HepG2 (cell line): ENCODE results near the gene SPX. TPM values are rescaled to one million over a fixed set of nuclear protein-coding genes. Genes with fewer than 3 reads are reported as not detected.
A peak's percentile ranks its signal among the peaks of the same experiment; 100 is the strongest.

ENCODE experiments used
- ATAC-seq: fragments of 200-7000 bp; cut with Tn5 transposase; 3 replicates; pipeline ENCODE4 v1.9.1; 2020; ENCODE audit warnings: mild to moderate bottlenecking, moderate library complexity
- BruUV-seq: library from RNA; stranded (reverse); fragments of 400-500 nt; replicated peaks from 2 replicates; lab custom pipeline; 2021; lab: Mats Ljungman, UMichigan
- CTCF ChIA-PET: fragments of 300-600 bp; formaldehyde crosslinking; extraction: SDS; loops from one replicate; lab custom pipeline; 2021; ENCODE audit warnings: low total read pairs, inconsistent platforms, low intra/inter-chr PET ratio; lab: Yijun Ruan, JAX
- POLR2A ChIA-PET: fragments of 350-600 bp; sonication (Branson Sonifier 250); formaldehyde crosslinking; loops from one replicate; lab custom pipeline; 2020; ENCODE audit warnings: antibody characterized with exemption, inconsistent platforms; lab: Yijun Ruan, JAX
- DNase-seq: peaks from one replicate; pipeline ENCODE4 v3.0.0-alpha.2; 2015; ENCODE audit warnings: low spot score
- FAIRE-seq: peaks from 3 replicates; lab custom pipeline; 2011; peaks lifted over from hg19 to GRCh38; lab: Jason Lieb, UNC
- H2AFZ ChIP-seq: one replicate; pipeline ENCODE4 v1.6.1; 2011; ENCODE audit warnings: low read length, inconsistent platforms
- H3K27ac ChIP-seq: fragments of 300-600 bp; 3 replicates; pipeline ENCODE4 v1.8.0; 2011; ENCODE audit warnings: mixed run types, mild to moderate bottlenecking, mixed read lengths, low read length, inconsistent platforms; ENCODE audit not compliant: insufficient read depth; ENCODE audit errors: extremely low read length
- H3K27me3 ChIP-seq, 2 experiments: fragments of 200-600 bp in 1 of 2; 2 replicates in 1 of 2; 3 replicates in 1 of 2; pipeline versions ENCODE4 v1.6.0 to v1.8.0; 2011; ENCODE audit warnings: low read length in 2 of 2, mild to moderate bottlenecking in 2 of 2, moderate library complexity in 2 of 2, inconsistent platforms in 1 of 2; ENCODE audit not compliant: insufficient read depth in 2 of 2, control insufficient read depth in 1 of 2
- H3K36me3 ChIP-seq, 2 experiments: fragments of 200-600 bp in 1 of 2; replicated peaks in 1 of 2; 2 replicates in 1 of 2; 3 replicates in 1 of 2; pipeline versions ENCODE4 v1.5.1 to v1.8.0; 2011; ENCODE audit warnings: low read length in 2 of 2, inconsistent platforms in 1 of 2; ENCODE audit not compliant: insufficient read depth in 2 of 2, control insufficient read depth in 1 of 2
- H3K4me1 ChIP-seq: 2 replicates; pipeline ENCODE4 v1.5.1; 2012; ENCODE audit warnings: low read length, inconsistent platforms; ENCODE audit not compliant: insufficient read depth
- H3K4me2 ChIP-seq: 2 replicates; pipeline ENCODE4 v1.6.0; 2011; ENCODE audit warnings: low read depth, low read length, inconsistent platforms
- H3K4me3 ChIP-seq, 3 experiments: fragments of 200-600 bp in 1 of 3; sonication (generic), shearing (Covaris generic) in 1 of 3; replicated peaks in 1 of 3; 2 replicates each; pipeline ENCODE4 v1.5.1; 2011 to 2016; ENCODE audit warnings: low read length in 3 of 3, inconsistent platforms in 2 of 3, low read depth in 2 of 3, mild to moderate bottlenecking in 2 of 3, control low read depth in 1 of 3, mixed read lengths in 1 of 3; ENCODE audit not compliant: insufficient read depth in 1 of 3
- H3K79me2 ChIP-seq: one replicate; pipeline ENCODE4 v1.6.1; 2011; ENCODE audit warnings: low read length, inconsistent platforms; ENCODE audit not compliant: insufficient read depth
- H3K9ac ChIP-seq: 2 replicates; pipeline ENCODE4 v1.6.0; 2011; ENCODE audit warnings: mild to moderate bottlenecking, low read depth, low read length, inconsistent platforms; ENCODE audit not compliant: insufficient read depth
- H3K9me3 ChIP-seq: 2 replicates; pipeline ENCODE4 v1.5.1; 2012; ENCODE audit warnings: mild to moderate bottlenecking, low read length
- H4K20me1 ChIP-seq: 2 replicates; pipeline ENCODE4 v1.6.0; 2011; ENCODE audit warnings: inconsistent platforms, mild to moderate bottlenecking, low read length, moderate library complexity; ENCODE audit not compliant: insufficient read depth
- ATF4 ChIP-seq, 2 experiments: fragments of 450-650 bp in 1 of 2; sonication (generic) in 1 of 2; formaldehyde crosslinking; IDR thresholded peaks; 2 replicates each; pipeline versions ENCODE4 v1.5.0 to v1.8.0; 2020 to 2022; ENCODE audit warnings: mild to moderate bottlenecking in 1 of 2, missing genetic modification reagents in 1 of 2
- CBX2 ChIP-seq, 2 experiments: fragments of 200-600 bp in 1 of 2; sonication (generic); formaldehyde crosslinking in 1 of 2; IDR thresholded peaks; 2 replicates each; pipeline versions ENCODE4 v1.7.0 to v1.8.1; 2018 to 2022; ENCODE audit warnings: low read depth in 2 of 2, low read length in 1 of 2, mild to moderate bottlenecking in 1 of 2, missing genetic modification reagents in 1 of 2
- CEBPB ChIP-seq: IDR thresholded peaks from 2 replicates; pipeline ENCODE4 v1.6.1; 2011; ENCODE audit warnings: low read depth, low read length, improper control_type of control experiment, borderline replicate concordance
- GATAD2A ChIP-seq: IDR thresholded peaks from 2 replicates; pipeline ENCODE4 v1.6.1; 2016
- HNF1A ChIP-seq, 2 experiments: sonication (generic) in 1 of 2; formaldehyde crosslinking in 1 of 2; IDR thresholded peaks; 2 replicates each; pipeline versions ENCODE4 v1.4.0 to v1.6.1; 2016 to 2020; ENCODE audit warnings: borderline replicate concordance in 1 of 2, low read depth in 1 of 2, mild to moderate bottlenecking in 1 of 2, missing genetic modification reagents in 1 of 2
- RXRB ChIP-seq: IDR thresholded peaks from 2 replicates; pipeline ENCODE4 v1.6.1; 2016; ENCODE audit warnings: borderline replicate concordance, missing genetic modification reagents, missing compliant biosample characterization
- TFAP4 ChIP-seq: sonication (generic); IDR thresholded peaks from 2 replicates; pipeline ENCODE4 v1.6.1; 2016; ENCODE audit warnings: low read depth, borderline replicate concordance
- TFE3 ChIP-seq: IDR thresholded peaks from 2 replicates; pipeline ENCODE4 v1.6.1; 2016
- YEATS4 ChIP-seq: sonication (generic); formaldehyde crosslinking; IDR thresholded peaks from 2 replicates; pipeline ENCODE4 v1.4.0; 2020; ENCODE audit warnings: missing genetic modification reagents, borderline replicate concordance
- ZNF20 ChIP-seq: sonication (generic); formaldehyde crosslinking; IDR thresholded peaks from 2 replicates; pipeline ENCODE4 v1.4.0; 2020; ENCODE audit warnings: mild to moderate bottlenecking, moderate library complexity, missing genetic modification reagents
- ZNF225 ChIP-seq: sonication (generic); formaldehyde crosslinking; IDR thresholded peaks from 2 replicates; pipeline ENCODE4 v1.4.0; 2020; ENCODE audit warnings: mild to moderate bottlenecking, missing genetic modification reagents
- ZNF362 ChIP-seq: sonication (generic); formaldehyde crosslinking; IDR thresholded peaks from 2 replicates; pipeline ENCODE4 v1.4.0; 2020; ENCODE audit warnings: missing genetic modification reagents, mild to moderate bottlenecking, borderline replicate concordance
- ZNF547 ChIP-seq: sonication (generic); formaldehyde crosslinking; IDR thresholded peaks from 2 replicates; pipeline ENCODE4 v1.5.1; 2020; ENCODE audit warnings: mild to moderate bottlenecking, missing genetic modification reagents
- ZNF768 ChIP-seq: sonication (generic); formaldehyde crosslinking; IDR thresholded peaks from 2 replicates; pipeline ENCODE4 v1.4.0; 2020; ENCODE audit warnings: missing genetic modification reagents
- WGBS: methylation state at CpG from one replicate; pipeline ENCODE4 v1.1.6; 2017; ENCODE audit warnings: low lambda C conversion rate; 5-methylcytosine and 5-hydroxymethylcytosine counted together
- in situ Hi-C: cut with HindIII; loops from 2 replicates; pipeline ENCODE4 v1.10.0; 2017; ENCODE audit warnings: low pct_unique_long_range_greater_than_20kb; ENCODE audit not compliant: extremely low pct_ligation_motif_present
- intact Hi-C: fragments of 100-400 bp; cut with micrococcal nuclease; formaldehyde crosslinking; loops from one replicate; pipeline ENCODE4 v1.10.0; 2022; ENCODE audit not compliant: unreplicated experiment
- polyA plus RNA-seq, 8 experiments: library from polyadenylated mRNA; depleted of rRNA in 3 of 8; stranded (reverse) in 7 of 8; unstranded in 1 of 8; fragments of >200 nt; fragmentation: Illumina TruSeq in 4 of 8; extraction: Trizol in 4 of 8; gene quantifications; 2 replicates each; pipeline versions ENCODE4 v1.2.1 to v1.2.3, GENCODE V29; 2011 to 2016; ENCODE audit warnings: low read depth in 4 of 8, missing spikeins in 1 of 8, mixed read lengths in 1 of 8; ENCODE audit not compliant: insufficient read depth in 1 of 8
- total RNA-seq, 5 experiments: library from RNA; depleted of rRNA; stranded (reverse); fragments of >200 nt; fragmentation: Illumina TruSeq; extraction: Trizol; gene quantifications; 2 replicates each; pipeline ENCODE4 v1.2.3, GENCODE V29; 2016; ENCODE audit warnings: low read depth in 1 of 5

SPX gene
- total and polyA plus RNA-seq, 2 of the 13 experiments (the other 11 are each of a cell fraction or from before 2014, with no cell fraction given), result 0.07 to 0.16 TPM

- no peak overlapping the region for H2AFZ ChIP-seq
- CTCF ChIA-PET, result no interaction called here
- H3K27me3 ChIP-seq, result no peaks in the 10 kb centered on the region
- no TSS peak for BruUV-seq
- 26% methylated on average over 5 of the region's 5 CpGs for WGBS
- peak overlapping the region; percentile 24; the same call in 1 of the 2 replicates for H3K4me2 ChIP-seq
- H3K79me2 ChIP-seq, result no peaks in the 10 kb centered on the region
- H3K9ac ChIP-seq, result no peak overlapping the region
- peak; percentile 68 for FAIRE-seq
- no peak overlapping the region for H3K4me3 ChIP-seq
- H3K27ac ChIP-seq, result peak overlapping the region; percentile 28
- peaks cover 52% of the 10 kb centered on the region for H3K4me1 ChIP-seq
- no peaks in the 10 kb centered on the region for H4K20me1 ChIP-seq
- no peaks in the 10 kb centered on the region for H3K36me3 ChIP-seq
- intact Hi-C loops, result no loop called here
- ATAC-seq, result peak; percentile 76
- peak; percentile 32 for DNase-seq
- no peaks in the 10 kb centered on the region for H3K9me3 ChIP-seq
- in situ Hi-C loops, result no loop called here
- POLR2A ChIA-PET, result no interaction called here
- TF ChIP-seq CBX2 (IDR thresholded peaks at IDR 0.05; ENCODE audit: low read depth, low read length), result no peak
- no peak for TF ChIP-seq CBX2 (CRISPR knock-in tag; IDR thresholded peaks at IDR 0.05; ENCODE audit: low read depth)
- TF ChIP-seq ZNF547 (CRISPR knock-in tag), result no peak
- TF ChIP-seq CEBPB, result peak; percentile 77
- TF ChIP-seq RXRB, result 0 out of 2 replicates have a peak, but pooled peaks have one; percentile 28
- TF ChIP-seq HNF1A (IDR thresholded peaks at IDR 0.05; ENCODE audit: low read depth), result peak; percentile 55
- no peak for TF ChIP-seq HNF1A (CRISPR knock-in tag; IDR thresholded peaks at IDR 0.05; ENCODE audit: borderline replicate concordance)
- peak; percentile 30; the same call in 1 of the 2 replicates for TF ChIP-seq ZNF768 (CRISPR knock-in tag)
- TF ChIP-seq ATF4 (CRISPR knock-in tag; IDR thresholded peaks at IDR 0.05), result no peak
- TF ChIP-seq YEATS4, result no peak
- no peak for TF ChIP-seq ZNF225 (CRISPR knock-in tag)
- 0 out of 2 replicates have a peak, but pooled peaks have one; percentile 37 for TF ChIP-seq GATAD2A (CRISPR knock-in tag)
- peak; percentile 33; the same call in 1 of the 2 replicates for TF ChIP-seq ZNF362 (CRISPR knock-in tag)
- no peak for TF ChIP-seq TFE3 (CRISPR knock-in tag)
- no peak for TF ChIP-seq TFAP4
- TF ChIP-seq ZNF20 (CRISPR knock-in tag), result no peak
Observed at GRCh38 chr12:21566223-21566906, 40.3 kb downstream of the SPX start.
